Mesodermal cell (in vitro differentiated cells): ENCODE data around the gene IDNK.
"Not testable (repeated sequence)": the region's sequence is repeated elsewhere in the genome, so short reads cannot be mapped to it uniquely, and the experiment has no call there.

ENCODE experiments used
- H3K27ac ChIP-seq: 2 replicates; pipeline ENCODE4 v1.7.0; 2013; ENCODE audit warnings: mild to moderate bottlenecking, low read depth, low read length, moderate library complexity; ENCODE audit not compliant: severe bottlenecking
- H3K36me3 ChIP-seq: 2 replicates; pipeline ENCODE4 v1.7.1; 2013; ENCODE audit warnings: mild to moderate bottlenecking, low read length, moderate library complexity; ENCODE audit not compliant: control insufficient read depth, insufficient read depth
- H3K4me1 ChIP-seq: one replicate; pipeline ENCODE4 v1.7.1; 2013; ENCODE audit warnings: mild to moderate bottlenecking, low read length; ENCODE audit not compliant: insufficient read depth, control insufficient read depth, poor library complexity, severe bottlenecking
- H3K4me3 ChIP-seq: 2 replicates; pipeline ENCODE4 v1.7.0; 2013; ENCODE audit warnings: low read length, control low read depth, mild to moderate bottlenecking; ENCODE audit not compliant: insufficient read depth, poor library complexity, severe bottlenecking; ENCODE audit errors: extremely low read depth
- H3K9me3 ChIP-seq: 2 replicates; pipeline ENCODE4 v1.7.1; 2013; ENCODE audit warnings: mild to moderate bottlenecking, low read length, moderate library complexity; ENCODE audit not compliant: control insufficient read depth
- WGBS, 2 experiments: methylation state at CpG; one replicate each; pipeline ENCODE4 v1.1.5; 2013; ENCODE audit warnings: missing lambda C conversion rate in 2 of 2; ENCODE audit not compliant: insufficient coverage in 2 of 2; 5-methylcytosine and 5-hydroxymethylcytosine counted together

IDNK gene

GRCh38 chr9:83607620-83608019 lies 15.3 kb upstream of the IDNK start:
- no CpG with 5 or more reads among the region's 3 CpGs for WGBS, 2 experiments

DNA sequence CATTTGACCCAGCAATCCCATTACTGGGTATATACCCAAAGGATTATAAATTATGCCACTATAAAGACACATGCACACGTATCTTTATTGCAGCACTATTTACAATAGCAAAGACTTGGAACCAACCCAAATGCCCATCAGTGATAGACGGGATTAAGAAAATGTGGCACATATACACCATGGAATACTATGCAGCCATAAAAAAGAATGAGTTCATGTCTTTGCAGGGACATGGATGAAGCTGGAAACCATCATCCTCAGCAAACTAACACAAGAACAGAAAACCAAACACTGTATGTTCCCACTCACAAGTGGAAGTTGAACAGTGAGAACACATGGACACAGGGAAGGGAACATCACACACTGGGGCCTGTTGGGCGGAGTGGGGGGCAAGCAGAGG lies 9.6 kb upstream of the IDNK start:
- WGBS, 2 experiments = 80 to 93% methylated on average over 1 to 2 of the region's 3 CpGs
- not testable (repeated sequence) for H3K4me1 ChIP-seq

More at GRCh38 chr9:83607620-83608019, 15.3 kb upstream of the IDNK start:
- H3K36me3 ChIP-seq, H3K4me1 ChIP-seq, H3K9me3 ChIP-seq, H3K27ac ChIP-seq, H3K4me3 ChIP-seq: not testable (repeated sequence)

DNA sequence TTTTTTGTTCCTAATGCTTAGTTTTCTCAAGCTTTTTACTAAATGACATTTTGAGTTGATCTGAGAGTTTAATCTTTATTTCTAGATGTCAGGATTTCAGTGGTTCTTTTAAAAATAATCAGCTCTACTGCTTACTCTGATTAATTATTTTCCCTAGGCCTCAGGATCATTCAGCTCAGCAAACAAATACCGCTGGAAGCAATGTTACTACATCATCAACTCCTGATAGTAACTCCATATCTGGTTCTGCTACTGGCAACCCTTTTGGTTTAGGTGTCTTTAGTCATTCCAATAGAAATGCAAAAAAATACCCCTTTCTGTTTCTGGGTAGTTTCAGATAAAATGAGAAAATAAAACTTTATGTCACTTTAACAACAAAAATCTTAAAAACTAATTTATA lies 5.6 kb upstream of the IDNK start:
- Histone ChIP-seq H3K4me1 (no peaks in the 10 kb centered on the region), H3K4me3 (no peak overlapping the region), H3K27ac (no peak overlapping the region), H3K36me3 (no peaks in the 10 kb centered on the region), H3K9me3 (no peaks in the 10 kb centered on the region)
- WGBS, 2 experiments = 67% methylated on average over 1 of the region's 1 CpG; no CpG with 5 or more reads in 1 of the 2 experiments

More for the DNA sequence above, 9.6 kb upstream of the IDNK start:
- not testable (repeated sequence) for H3K9me3 ChIP-seq, H3K36me3 ChIP-seq, H3K4me3 ChIP-seq, H3K27ac ChIP-seq

DNA sequence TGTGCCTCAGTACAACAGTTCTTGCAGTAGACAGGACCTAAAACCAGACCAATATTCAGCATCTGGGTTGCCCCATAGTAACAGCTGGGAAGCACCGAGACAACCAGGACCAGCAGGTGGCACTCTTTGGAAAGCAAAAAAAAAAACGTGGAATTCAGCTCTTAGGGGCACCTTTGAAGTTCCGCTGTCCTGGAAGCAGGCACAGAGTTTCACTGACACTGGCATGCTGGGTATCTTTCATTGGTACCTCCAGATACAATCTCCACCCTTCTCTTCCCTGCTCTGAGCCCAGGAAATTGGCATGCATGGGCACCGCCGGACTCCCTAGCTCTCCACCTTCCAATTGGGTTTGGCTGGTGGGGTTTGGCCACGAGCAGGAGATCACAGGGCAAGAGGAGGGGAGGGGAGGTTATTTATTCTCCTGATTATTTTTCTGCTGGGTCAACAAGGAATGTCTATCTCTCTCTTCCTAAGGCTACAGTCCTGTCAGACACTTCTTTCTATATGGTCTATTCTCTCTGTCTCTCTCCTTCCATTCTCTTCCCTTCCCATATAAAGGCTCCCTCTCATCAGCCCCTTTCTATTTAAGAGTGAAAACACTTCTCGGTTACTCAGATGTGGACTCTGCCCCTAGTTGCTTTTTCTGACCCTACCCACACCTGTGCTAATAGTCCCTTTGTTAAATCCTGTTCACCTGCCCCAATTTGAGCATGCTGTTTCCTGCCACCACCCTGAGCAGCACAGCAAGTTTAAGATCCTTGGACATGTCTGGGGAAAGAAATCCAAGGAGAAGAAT lies 1.9 kb upstream of the IDNK start:
- no peaks in the 10 kb centered on the region for H3K9me3 ChIP-seq
- no peaks in the 10 kb centered on the region for H3K36me3 ChIP-seq
- H3K4me1 ChIP-seq = no peaks in the 10 kb centered on the region
- H3K4me3 ChIP-seq = no peak overlapping the region
- no peak overlapping the region for H3K27ac ChIP-seq
- WGBS, 2 experiments = 15 to 33% methylated on average over 4 to 5 of the region's 7 CpGs

GRCh38 chr9:83622433-83622938 lies 457 bp upstream of the IDNK start:
- H3K27ac ChIP-seq = peak overlapping the region; percentile 23
- H3K4me3 ChIP-seq = peak overlapping the region; percentile 65
- peaks cover 3% of the 10 kb centered on the region for H3K36me3 ChIP-seq
- H3K4me1 ChIP-seq = no peaks in the 10 kb centered on the region
- H3K9me3 ChIP-seq = no peaks in the 10 kb centered on the region
- 21 to 37% methylated on average over 7 to 13 of the region's 21 CpGs for WGBS, 2 experiments

DNA sequence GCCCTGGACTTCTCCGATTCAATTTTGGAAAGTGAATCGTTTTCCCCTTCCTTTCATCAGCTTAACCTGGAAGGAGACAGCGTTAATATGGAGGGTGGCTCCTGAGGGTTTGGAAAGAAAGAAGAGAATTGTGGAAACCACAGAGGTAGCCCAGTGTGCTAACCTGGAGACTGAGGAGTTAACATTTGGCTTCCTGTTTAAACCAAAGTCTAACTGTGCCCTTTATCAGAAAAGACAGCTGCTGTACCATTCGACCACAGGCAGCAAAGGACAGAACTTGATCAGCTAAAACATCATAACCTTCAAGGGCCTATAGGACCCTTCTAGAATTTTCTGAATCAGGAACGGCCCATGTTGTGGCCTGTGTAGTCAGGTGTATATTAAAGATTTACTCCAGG lies 735 bp downstream of the IDNK start:
- Histone ChIP-seq H3K27ac (no peak overlapping the region), H3K9me3 (no peaks in the 10 kb centered on the region), H3K4me1 (no peaks in the 10 kb centered on the region), H3K36me3 (peaks cover 3% of the 10 kb centered on the region), H3K4me3 (peak overlapping the region; percentile 65)
- 17 to 60% methylated on average over 1 to 2 of the region's 5 CpGs for WGBS, 2 experiments

GRCh38 chr9:83625178-83625577 lies 2.2 kb downstream of the IDNK start:
- Histone ChIP-seq H3K27ac (no peak overlapping the region), H3K9me3 (no peaks in the 10 kb centered on the region), H3K4me3 (no peak overlapping the region), H3K36me3 (peaks cover 6% of the 10 kb centered on the region), H3K4me1 (no peaks in the 10 kb centered on the region)
- WGBS, 2 experiments = 85 to 93% methylated on average over 2 to 3 of the region's 3 CpGs

- WGBS, 2 experiments = 95 to 100% methylated on average over 2 to 3 of the region's 5 CpGs
Observed at GRCh38 chr9:83628540-83628939, 5.6 kb downstream of the IDNK start.

GRCh38 chr9:83629433-83630104 lies 6.6 kb downstream of the IDNK start:
- Histone ChIP-seq H3K4me3 (no peak overlapping the region), H3K36me3 (peaks cover 12% of the 10 kb centered on the region), H3K9me3 (no peaks in the 10 kb centered on the region), H3K4me1 (no peaks in the 10 kb centered on the region), H3K27ac (no peak overlapping the region)
- 90 to 97% methylated on average over 6 of the region's 7 CpGs for WGBS, 2 experiments

More at GRCh38 chr9:83628540-83628939, 5.6 kb downstream of the IDNK start:
- no peak overlapping the region for H3K27ac ChIP-seq
- H3K36me3 ChIP-seq = peaks cover 8% of the 10 kb centered on the region
- no peaks in the 10 kb centered on the region for H3K4me1 ChIP-seq
- H3K9me3 ChIP-seq = no peaks in the 10 kb centered on the region
- no peak overlapping the region for H3K4me3 ChIP-seq

GRCh38 chr9:83630938-83631457 lies 8.1 kb downstream of the IDNK start:
- H3K4me3 ChIP-seq = no peak overlapping the region
- H3K27ac ChIP-seq = no peak overlapping the region

More at GRCh38 chr9:83630938-83631457, 8.1 kb downstream of the IDNK start:
- Histone ChIP-seq H3K4me1 (no peaks in the 10 kb centered on the region), H3K9me3 (no peaks in the 10 kb centered on the region), H3K36me3 (peaks cover 12% of the 10 kb centered on the region)
- 10 to 21% methylated on average over 7 to 9 of the region's 11 CpGs for WGBS, 2 experiments
